Smooth muscle cell (in vitro differentiated cells): ENCODE measurements around the gene ZNF202. TPM values are rescaled to one million over a fixed set of nuclear protein-coding genes. Genes with fewer than 3 reads are reported as not detected.

Experiments used
- DNase-seq: peaks from one replicate; lab custom pipeline; 2025; ENCODE audit not compliant: unreplicated experiment; lab: John Stamatoyannopoulos, UW
- H2AFZ ChIP-seq: fragments of 200-600 bp; sonication (generic); 2 replicates; pipeline ENCODE4 v1.6.0; 2016; ENCODE audit warnings: antibody characterized with exemption, low read depth, mild to moderate bottlenecking
- H3F3A ChIP-seq: fragments of 200-600 bp; sonication (generic); 2 replicates; pipeline ENCODE4 v1.6.0; 2017; ENCODE audit warnings: antibody characterized with exemption, low read depth
- H3K27ac ChIP-seq: fragments of 200-600 bp; sonication (generic); 2 replicates; pipeline ENCODE4 v1.5.1; 2016; ENCODE audit warnings: low read depth, mild to moderate bottlenecking
- H3K27me3 ChIP-seq: fragments of 200-600 bp; sonication (generic); 2 replicates; pipeline ENCODE4 v1.6.1; 2016; ENCODE audit warnings: low read depth, mild to moderate bottlenecking
- H3K36me3 ChIP-seq: fragments of 200-600 bp; sonication (generic); 2 replicates; pipeline ENCODE4 v1.5.1; 2016; ENCODE audit warnings: low read depth
- H3K4me1 ChIP-seq: fragments of 200-600 bp; sonication (generic); 2 replicates; pipeline ENCODE4 v1.5.1; 2016; ENCODE audit warnings: low read depth
- H3K4me2 ChIP-seq: fragments of 200-600 bp; sonication (generic); 2 replicates; pipeline ENCODE4 v1.6.0; 2016; ENCODE audit warnings: mild to moderate bottlenecking
- H3K4me3 ChIP-seq: fragments of 200-600 bp; sonication (generic); 2 replicates; pipeline ENCODE4 v1.5.1; 2016; ENCODE audit warnings: mild to moderate bottlenecking
- H3K79me2 ChIP-seq: fragments of 200-600 bp; sonication (generic); 2 replicates; pipeline ENCODE4 v1.6.0; 2016; ENCODE audit warnings: low read depth, mild to moderate bottlenecking
- H3K9ac ChIP-seq: fragments of 200-600 bp; sonication (generic); 2 replicates; pipeline ENCODE4 v1.6.0; 2016; ENCODE audit warnings: low read depth
- H3K9me3 ChIP-seq: fragments of 200-600 bp; sonication (generic); replicated peaks from 2 replicates; pipeline ENCODE4 v1.5.1; 2016; ENCODE audit warnings: low read depth
- H4K20me1 ChIP-seq: fragments of 200-600 bp; sonication (generic); 2 replicates; pipeline ENCODE4 v1.6.0; 2016; ENCODE audit warnings: low read depth
- WGBS: methylation state at CpG from one replicate; pipeline ENCODE4 v1.1.7; 2016; ENCODE audit warnings: low lambda C conversion rate; 5-methylcytosine and 5-hydroxymethylcytosine counted together
- polyA plus RNA-seq: library from polyadenylated mRNA; unstranded; fragments of >200 nt; fragmentation: Nextera tagmentation; extraction: Ambion mirVana; gene quantifications from 2 replicates; pipeline ENCODE4 v1.2.1, GENCODE V29; 2016
- total RNA-seq: library from RNA; depleted of rRNA; stranded (reverse); fragments of >200 nt; gene quantifications from 2 replicates; pipeline ENCODE4 v1.2.3, GENCODE V29; 2014
- TF ChIP-seq, protein P1 (sequence below): fragments of 200-600 bp; sonication (generic); IDR thresholded peaks from 2 replicates; pipeline ENCODE4 v1.5.1; 2017; ENCODE audit warnings: borderline replicate concordance, mild to moderate bottlenecking, antibody characterized with exemption; ENCODE audit not compliant: insufficient read depth, poor library complexity, severe bottlenecking

Gene ZNF202
- total and polyA plus RNA-seq, 2 experiments from 2014 or later, result 3.6 to 6.2 TPM

DNA sequence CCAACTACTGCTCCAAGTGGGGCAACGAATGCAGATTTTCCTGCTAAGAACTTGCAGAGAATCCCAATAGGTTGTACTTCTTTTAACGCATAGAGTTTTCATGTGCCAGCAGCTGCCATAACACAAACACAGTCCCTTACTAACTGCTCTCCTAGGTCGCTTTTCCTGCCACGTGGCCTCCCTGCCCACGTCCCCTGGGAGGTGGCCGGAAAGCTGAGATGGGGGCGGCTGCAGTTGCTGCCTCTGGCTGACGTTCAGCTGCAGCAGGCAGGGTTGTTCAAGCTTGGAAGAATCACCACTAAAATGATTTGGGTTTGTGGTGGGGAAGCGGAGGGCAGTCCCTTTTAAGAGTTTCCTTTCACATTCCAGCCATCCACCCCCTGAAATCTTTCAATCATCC lies 39.3 kb downstream of the ZNF202 start:
- Histone ChIP-seq H3K36me3 (no peaks in the 10 kb centered on the region), H2AFZ (peak overlapping the region; percentile 58), H3K9ac (no peak overlapping the region), H3K4me3 (no peak overlapping the region), H3K4me1 (no peaks in the 10 kb centered on the region), H3K79me2 (no peaks in the 10 kb centered on the region), H3K9me3 (no peaks in the 10 kb centered on the region), H3K27me3 (no peaks in the 10 kb centered on the region), H3F3A (no peaks in the 10 kb centered on the region), H3K4me2 (no peak overlapping the region), H3K27ac (no peak overlapping the region), H4K20me1 (no peaks in the 10 kb centered on the region)
- WGBS, result 64% methylated on average over 9 of the region's 9 CpGs
- DNase-seq, result no peak
- TF ChIP-seq, protein P1, sequence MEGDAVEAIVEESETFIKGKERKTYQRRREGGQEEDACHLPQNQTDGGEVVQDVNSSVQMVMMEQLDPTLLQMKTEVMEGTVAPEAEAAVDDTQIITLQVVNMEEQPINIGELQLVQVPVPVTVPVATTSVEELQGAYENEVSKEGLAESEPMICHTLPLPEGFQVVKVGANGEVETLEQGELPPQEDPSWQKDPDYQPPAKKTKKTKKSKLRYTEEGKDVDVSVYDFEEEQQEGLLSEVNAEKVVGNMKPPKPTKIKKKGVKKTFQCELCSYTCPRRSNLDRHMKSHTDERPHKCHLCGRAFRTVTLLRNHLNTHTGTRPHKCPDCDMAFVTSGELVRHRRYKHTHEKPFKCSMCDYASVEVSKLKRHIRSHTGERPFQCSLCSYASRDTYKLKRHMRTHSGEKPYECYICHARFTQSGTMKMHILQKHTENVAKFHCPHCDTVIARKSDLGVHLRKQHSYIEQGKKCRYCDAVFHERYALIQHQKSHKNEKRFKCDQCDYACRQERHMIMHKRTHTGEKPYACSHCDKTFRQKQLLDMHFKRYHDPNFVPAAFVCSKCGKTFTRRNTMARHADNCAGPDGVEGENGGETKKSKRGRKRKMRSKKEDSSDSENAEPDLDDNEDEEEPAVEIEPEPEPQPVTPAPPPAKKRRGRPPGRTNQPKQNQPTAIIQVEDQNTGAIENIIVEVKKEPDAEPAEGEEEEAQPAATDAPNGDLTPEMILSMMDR, result no peak

DNA sequence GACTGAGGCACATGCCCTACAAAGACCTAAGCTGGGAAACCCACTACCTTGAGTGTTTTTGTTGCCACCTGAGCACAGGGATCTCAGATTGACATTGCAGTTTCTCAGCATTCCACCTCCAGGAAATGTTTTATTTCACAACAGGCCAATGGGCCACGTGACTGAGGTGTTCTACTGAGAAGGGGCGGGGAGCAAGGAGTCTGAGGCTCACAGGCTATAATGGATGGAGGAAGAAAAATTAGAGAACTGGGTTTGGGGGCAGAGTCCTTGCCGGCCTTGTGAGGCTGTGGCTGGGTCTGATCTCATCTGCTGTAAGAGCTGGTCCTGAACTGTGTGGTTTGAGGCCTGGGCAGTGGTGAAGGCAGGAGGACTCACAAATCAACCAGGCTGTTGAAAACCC lies 40.7 kb downstream of the ZNF202 start:
- H3K4me1 ChIP-seq, result no peaks in the 10 kb centered on the region
- no peaks in the 10 kb centered on the region for H3K27me3 ChIP-seq
- no peaks in the 10 kb centered on the region for H3K79me2 ChIP-seq
- no peak for DNase-seq
- no peaks in the 10 kb centered on the region for H3K36me3 ChIP-seq
- H3K4me2 ChIP-seq, result no peak overlapping the region
- TF ChIP-seq, protein P1, result no peak
- H4K20me1 ChIP-seq, result no peaks in the 10 kb centered on the region
- H3F3A ChIP-seq, result no peaks in the 10 kb centered on the region
- no peak overlapping the region for H3K4me3 ChIP-seq
- no peak overlapping the region for H2AFZ ChIP-seq
- H3K9me3 ChIP-seq, result no peaks in the 10 kb centered on the region
- H3K27ac ChIP-seq, result no peak overlapping the region
- H3K9ac ChIP-seq, result no peak overlapping the region
- WGBS, result 89% methylated on average over 3 of the region's 3 CpGs

DNA sequence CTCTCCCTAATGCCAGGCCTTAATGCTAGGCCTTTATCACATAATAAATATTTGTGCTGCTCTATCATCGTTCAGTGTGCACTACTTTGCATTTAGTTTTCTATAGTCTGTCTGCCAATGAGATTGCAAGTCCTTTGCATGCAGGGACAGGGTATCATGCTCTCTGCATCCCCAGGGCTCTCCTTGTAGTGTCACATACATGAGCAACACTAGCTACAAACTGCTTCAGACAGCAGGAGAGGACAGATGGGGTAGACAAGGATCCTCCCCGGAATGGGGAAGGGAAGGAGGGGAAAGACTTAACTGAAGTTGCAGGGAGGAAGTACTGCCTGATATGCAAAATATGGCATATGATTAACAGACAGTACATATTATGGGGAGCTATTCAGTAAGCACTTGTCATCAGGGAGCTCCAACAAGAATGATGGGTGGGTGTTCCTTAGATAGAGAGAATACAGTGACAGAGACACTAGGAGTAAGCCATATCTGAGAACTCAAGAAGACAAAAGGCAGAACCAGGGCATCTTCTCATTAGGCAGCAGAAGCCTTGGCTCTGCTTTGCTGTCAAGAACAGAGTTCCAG lies 42.8 kb downstream of the ZNF202 start:
- no peaks in the 10 kb centered on the region for H3K9me3 ChIP-seq
- no peak overlapping the region for H3K4me2 ChIP-seq
- H3K36me3 ChIP-seq, result no peaks in the 10 kb centered on the region
- no peaks in the 10 kb centered on the region for H3F3A ChIP-seq
- DNase-seq, result no peak
- no peaks in the 10 kb centered on the region for H4K20me1 ChIP-seq
- no peak overlapping the region for H3K9ac ChIP-seq
- no peak overlapping the region for H3K27ac ChIP-seq
- TF ChIP-seq, protein P1, result no peak
- no peaks in the 10 kb centered on the region for H3K79me2 ChIP-seq
- H3K27me3 ChIP-seq, result peaks cover under 1% of the 10 kb centered on the region
- H3K4me1 ChIP-seq, result no peaks in the 10 kb centered on the region
- 84% methylated on average over 2 of the region's 2 CpGs for WGBS
- no peak overlapping the region for H2AFZ ChIP-seq
- H3K4me3 ChIP-seq, result no peak overlapping the region

DNA sequence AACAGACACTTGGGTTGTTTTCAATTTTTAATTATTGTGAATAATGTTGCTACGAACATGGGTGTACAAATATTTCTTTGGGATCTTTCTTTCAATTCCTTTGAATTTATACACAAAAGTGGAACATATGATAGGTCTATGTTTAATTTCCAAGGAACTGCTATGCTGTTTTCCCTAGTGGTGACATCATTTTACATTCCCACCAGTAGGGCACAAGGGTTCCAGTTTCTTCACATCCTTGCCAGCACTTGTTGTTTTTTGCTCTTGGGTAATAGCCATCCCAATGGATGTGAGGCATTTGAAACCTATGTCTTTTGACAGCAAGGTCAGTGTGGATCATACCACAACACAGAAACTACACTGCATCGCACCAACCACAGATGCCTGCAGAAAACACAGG lies 45.3 kb downstream of the ZNF202 start:
- Histone ChIP-seq H3K9ac (no peak overlapping the region), H3F3A (no peaks in the 10 kb centered on the region), H3K27me3 (peaks cover 3% of the 10 kb centered on the region), H3K4me2 (no peak overlapping the region), H3K9me3 (no peaks in the 10 kb centered on the region), H3K27ac (no peak overlapping the region), H3K4me1 (no peaks in the 10 kb centered on the region), H3K36me3 (no peaks in the 10 kb centered on the region), H3K79me2 (no peaks in the 10 kb centered on the region), H4K20me1 (no peaks in the 10 kb centered on the region), H2AFZ (no peak overlapping the region), H3K4me3 (no peak overlapping the region)
- no peak for DNase-seq
- 61% methylated on average over 2 of the region's 2 CpGs for WGBS
- TF ChIP-seq, protein P1, result peak; percentile 12
